GM23338 (cell line): Measurements from ENCODE around the gene NDUFA12. TPM values are rescaled to one million over a fixed set of nuclear protein-coding genes. Genes with fewer than 3 reads are reported as not detected.

ENCODE experiments used
- ATAC-seq: fragments of 200-7000 bp; cut with Tn5 transposase; 3 replicates; pipeline ENCODE4 v1.9.1; 2020
- DNase-seq: peaks from one replicate; pipeline ENCODE4 v3.0.0-alpha.2; 2015; ENCODE audit warnings: low spot score
- H2AFZ ChIP-seq: fragments of 200-600 bp; sonication (generic); 2 replicates; pipeline ENCODE4 v1.8.0; 2016; ENCODE audit warnings: antibody characterized with exemption, mild to moderate bottlenecking, moderate library complexity
- H3F3A ChIP-seq: fragments of 200-600 bp; sonication (generic); replicated peaks from 2 replicates; pipeline ENCODE4 v1.8.0; 2017; ENCODE audit warnings: antibody characterized with exemption, mixed run types, low read depth
- H3K27ac ChIP-seq: fragments of 200-600 bp; sonication (generic); 2 replicates; pipeline ENCODE4 v1.6.1; 2016; ENCODE audit warnings: low read depth
- H3K27me3 ChIP-seq: fragments of 200-600 bp; sonication (generic); 2 replicates; pipeline ENCODE4 v1.8.0; 2016; ENCODE audit warnings: mild to moderate bottlenecking, mixed run types, moderate library complexity; ENCODE audit not compliant: insufficient read depth
- H3K36me3 ChIP-seq: fragments of 200-600 bp; sonication (generic); 2 replicates; pipeline ENCODE4 v1.8.0; 2016; ENCODE audit warnings: mild to moderate bottlenecking; ENCODE audit not compliant: insufficient read depth
- H3K4me1 ChIP-seq: fragments of 200-600 bp; sonication (generic); 2 replicates; pipeline ENCODE4 v1.8.0; 2016; ENCODE audit warnings: mild to moderate bottlenecking, moderate library complexity; ENCODE audit not compliant: insufficient read depth
- H3K4me2 ChIP-seq: fragments of 200-600 bp; sonication (generic); 2 replicates; pipeline ENCODE4 v1.7.1; 2017; ENCODE audit warnings: mixed run types
- H3K4me3 ChIP-seq: fragments of 200-600 bp; sonication (generic); 2 replicates; pipeline ENCODE4 v1.6.1; 2016; ENCODE audit warnings: mixed run types
- H3K79me2 ChIP-seq: fragments of 200-600 bp; sonication (generic); replicated peaks from 2 replicates; pipeline ENCODE4 v1.8.0; 2017; ENCODE audit warnings: mild to moderate bottlenecking; ENCODE audit not compliant: insufficient read depth
- H3K9me2 ChIP-seq: fragments of 200-600 bp; sonication (generic); 2 replicates; pipeline ENCODE4 v1.8.0; 2017; ENCODE audit not compliant: insufficient read depth
- H4K20me1 ChIP-seq: fragments of 200-600 bp; sonication (generic); replicated peaks from 2 replicates; pipeline ENCODE4 v1.8.0; 2017; ENCODE audit warnings: mild to moderate bottlenecking; ENCODE audit not compliant: insufficient read depth
- H3K27ac Mint-ChIP-seq: 2 replicates; pipeline ENCODE4 v1.8.0; 2020; ENCODE audit warnings: inconsistent platforms, mild to moderate bottlenecking, moderate library complexity, mixed read lengths
- H3K27me3 Mint-ChIP-seq: 3 replicates; pipeline ENCODE4 v1.8.0; 2022; ENCODE audit warnings: low read depth, mild to moderate bottlenecking, moderate library complexity, mixed read lengths, inconsistent platforms; ENCODE audit not compliant: insufficient read depth, poor library complexity
- H3K36me3 Mint-ChIP-seq: 3 replicates; pipeline ENCODE4 v1.8.0; 2021; ENCODE audit warnings: low read depth, mild to moderate bottlenecking, inconsistent platforms, moderate library complexity, mixed read lengths
- H3K4me1 Mint-ChIP-seq: 3 replicates; pipeline ENCODE4 v1.8.0; 2020; ENCODE audit warnings: mild to moderate bottlenecking, inconsistent platforms, mixed read lengths
- H3K4me3 Mint-ChIP-seq: 3 replicates; pipeline ENCODE4 v1.8.0; 2021; ENCODE audit warnings: moderate library complexity, mild to moderate bottlenecking, inconsistent platforms, mixed read lengths
- H3K9me3 Mint-ChIP-seq: 3 replicates; pipeline ENCODE4 v1.8.0; 2020; ENCODE audit warnings: moderate library complexity, mild to moderate bottlenecking, inconsistent platforms, mixed read lengths
- NANOG ChIP-seq: IDR thresholded peaks from 2 replicates; pipeline ENCODE4 v1.6.1; 2016; ENCODE audit warnings: antibody characterized with exemption, borderline replicate concordance
- POLR2AphosphoS5 ChIP-seq: IDR thresholded peaks from 2 replicates; pipeline ENCODE4 v1.6.1; 2016; ENCODE audit warnings: antibody characterized with exemption, low read depth
- STAT1 ChIP-seq: IDR thresholded peaks from one replicate; pipeline ENCODE4 v1.6.1; 2016; ENCODE audit warnings: antibody characterized with exemption; ENCODE audit not compliant: unreplicated experiment
- ZNF114 ChIP-seq: fragments of 250-450 bp; sonication (Bioruptor Pico); IDR thresholded peaks from 2 replicates; pipeline ENCODE4 v1.5.0; 2020; ENCODE audit warnings: mild to moderate bottlenecking, moderate library complexity
- ZNF462 ChIP-seq: fragments of 250-450 bp; sonication (Bioruptor Pico); IDR thresholded peaks from 2 replicates; pipeline ENCODE4 v1.5.0; 2020; ENCODE audit warnings: mild to moderate bottlenecking, moderate library complexity
- polyA plus RNA-seq: library from polyadenylated mRNA; unstranded; fragments of >200 nt; fragmentation: Nextera tagmentation; extraction: Ambion mirVana; gene quantifications from 2 replicates; pipeline ENCODE4 v1.2.1, GENCODE V29; 2016
- total RNA-seq: library from RNA; depleted of rRNA; stranded (reverse); fragments of >200 nt; shearing (Covaris generic); gene quantifications from 2 replicates; pipeline ENCODE4 v1.2.3, GENCODE V29; 2014
- TF ChIP-seq, protein P1 (sequence below), 2 experiments: fragments of 200-600 bp in 1 of 2; sonication (generic) in 1 of 2; conservative IDR thresholded peaks; 2 replicates each; pipeline versions ENCODE4 v1.5.1 to v1.6.1; 2016 to 2017; ENCODE audit warnings: antibody characterized with exemption in 2 of 2, low read depth in 2 of 2, mild to moderate bottlenecking in 2 of 2, moderate library complexity in 1 of 2
- TF ChIP-seq, protein P2 (sequence below): IDR thresholded peaks from 2 replicates; pipeline ENCODE4 v1.6.1; 2016; ENCODE audit warnings: antibody characterized with exemption

Gene NDUFA12
- total and polyA plus RNA-seq, 2 experiments from 2014 or later, result 84.9 to 386 TPM

DNA sequence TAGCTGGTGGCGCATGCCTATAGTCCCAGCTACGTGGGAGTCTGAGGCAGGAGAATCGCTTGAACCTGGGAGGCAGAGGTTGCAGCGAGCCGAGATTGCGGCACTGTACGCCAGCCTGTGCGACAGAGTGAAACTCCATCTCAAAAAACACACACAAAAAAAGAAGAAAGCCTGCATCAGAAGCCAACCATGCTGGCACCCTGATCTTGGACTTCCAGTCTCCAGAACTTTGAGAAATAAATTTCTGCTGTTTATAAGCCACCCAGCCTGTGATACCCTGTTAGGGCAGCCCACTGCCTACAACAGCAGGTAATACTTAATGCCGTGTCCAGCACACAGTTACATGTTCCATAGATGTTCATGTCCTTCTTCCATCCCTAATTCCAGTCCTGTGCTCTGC, 62.7 kb downstream of the NDUFA12 start (continued):
- TF ChIP-seq ZNF462, result no peak

- Histone ChIP-seq H3K4me2 (no peak overlapping the region), H3F3A (no peaks in the 10 kb centered on the region), H4K20me1 (no peaks in the 10 kb centered on the region), H3K27me3 (no peaks in the 10 kb centered on the region), H3K27ac (no peak overlapping the region), H2AFZ (no peak overlapping the region), H3K4me1 (no peaks in the 10 kb centered on the region), H3K4me3 (no peak overlapping the region), H3K36me3 (no peaks in the 10 kb centered on the region), H3K79me2 (no peaks in the 10 kb centered on the region), H3K9me2 (no peaks in the 10 kb centered on the region)
- no peak for DNase-seq
- Mint-ChIP-seq H3K4me3 (no peak overlapping the region), H3K4me1 (no peaks in the 10 kb centered on the region), H3K9me3 (no peaks in the 10 kb centered on the region), H3K36me3 (no peaks in the 10 kb centered on the region; the same call in 2 of the 3 replicates), H3K27ac (no peak overlapping the region), H3K27me3 (peaks cover 5% of the 10 kb centered on the region)
- ATAC-seq, result no peak
- TF ChIP-seq, protein P1, sequence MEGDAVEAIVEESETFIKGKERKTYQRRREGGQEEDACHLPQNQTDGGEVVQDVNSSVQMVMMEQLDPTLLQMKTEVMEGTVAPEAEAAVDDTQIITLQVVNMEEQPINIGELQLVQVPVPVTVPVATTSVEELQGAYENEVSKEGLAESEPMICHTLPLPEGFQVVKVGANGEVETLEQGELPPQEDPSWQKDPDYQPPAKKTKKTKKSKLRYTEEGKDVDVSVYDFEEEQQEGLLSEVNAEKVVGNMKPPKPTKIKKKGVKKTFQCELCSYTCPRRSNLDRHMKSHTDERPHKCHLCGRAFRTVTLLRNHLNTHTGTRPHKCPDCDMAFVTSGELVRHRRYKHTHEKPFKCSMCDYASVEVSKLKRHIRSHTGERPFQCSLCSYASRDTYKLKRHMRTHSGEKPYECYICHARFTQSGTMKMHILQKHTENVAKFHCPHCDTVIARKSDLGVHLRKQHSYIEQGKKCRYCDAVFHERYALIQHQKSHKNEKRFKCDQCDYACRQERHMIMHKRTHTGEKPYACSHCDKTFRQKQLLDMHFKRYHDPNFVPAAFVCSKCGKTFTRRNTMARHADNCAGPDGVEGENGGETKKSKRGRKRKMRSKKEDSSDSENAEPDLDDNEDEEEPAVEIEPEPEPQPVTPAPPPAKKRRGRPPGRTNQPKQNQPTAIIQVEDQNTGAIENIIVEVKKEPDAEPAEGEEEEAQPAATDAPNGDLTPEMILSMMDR (conservative IDR thresholded peaks at IDR 0.05; ENCODE audit: low read depth in 2 of 2), result no peak
- TF ChIP-seq ZNF114 (CRISPR knock-in tag), result no peak
- TF ChIP-seq STAT1, result no peak
- TF ChIP-seq, protein P2, sequence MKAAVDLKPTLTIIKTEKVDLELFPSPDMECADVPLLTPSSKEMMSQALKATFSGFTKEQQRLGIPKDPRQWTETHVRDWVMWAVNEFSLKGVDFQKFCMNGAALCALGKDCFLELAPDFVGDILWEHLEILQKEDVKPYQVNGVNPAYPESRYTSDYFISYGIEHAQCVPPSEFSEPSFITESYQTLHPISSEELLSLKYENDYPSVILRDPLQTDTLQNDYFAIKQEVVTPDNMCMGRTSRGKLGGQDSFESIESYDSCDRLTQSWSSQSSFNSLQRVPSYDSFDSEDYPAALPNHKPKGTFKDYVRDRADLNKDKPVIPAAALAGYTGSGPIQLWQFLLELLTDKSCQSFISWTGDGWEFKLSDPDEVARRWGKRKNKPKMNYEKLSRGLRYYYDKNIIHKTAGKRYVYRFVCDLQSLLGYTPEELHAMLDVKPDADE, result no peak
- no peak for TF ChIP-seq ZNF462
- no peak for TF ChIP-seq NANOG
- TF ChIP-seq POLR2AphosphoS5, result no peak
Measured at GRCh38 chr12:94938583-94938982, 64.9 kb downstream of the NDUFA12 start.
